ENCODE measurements around the gene HPGD.

HPGD gene

DNA sequence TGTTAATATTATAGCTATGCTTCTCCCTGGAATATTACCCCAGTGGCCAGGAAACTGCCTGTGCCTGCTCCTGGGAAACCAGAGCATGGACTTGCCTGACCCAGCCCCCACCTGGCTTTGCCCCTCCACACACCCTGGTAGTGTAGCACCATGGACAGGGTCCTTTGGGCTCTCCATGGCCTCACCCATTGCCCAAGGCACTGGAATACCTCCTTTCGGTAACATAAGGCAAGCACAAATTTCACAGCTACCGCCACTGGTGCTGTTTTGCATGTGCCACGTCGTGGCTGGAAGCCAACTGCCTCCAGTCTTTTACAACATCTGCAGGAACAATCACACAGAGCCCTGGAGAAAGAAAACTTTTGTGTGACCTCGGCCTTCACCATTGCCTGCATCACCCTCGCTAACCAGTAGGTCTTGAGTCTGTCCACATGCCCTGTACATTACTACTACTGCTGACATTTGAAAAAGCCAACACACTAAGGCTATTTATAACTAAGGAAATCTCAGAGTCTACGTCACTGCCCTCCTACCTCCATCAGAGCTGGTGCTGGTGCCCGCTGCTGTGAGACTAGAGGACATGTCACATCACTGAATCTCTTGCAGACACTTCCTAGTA, 47.7 kb downstream of the HPGD start:
- no peak for DNase-seq (ENCODE audit: low read depth)

DNA sequence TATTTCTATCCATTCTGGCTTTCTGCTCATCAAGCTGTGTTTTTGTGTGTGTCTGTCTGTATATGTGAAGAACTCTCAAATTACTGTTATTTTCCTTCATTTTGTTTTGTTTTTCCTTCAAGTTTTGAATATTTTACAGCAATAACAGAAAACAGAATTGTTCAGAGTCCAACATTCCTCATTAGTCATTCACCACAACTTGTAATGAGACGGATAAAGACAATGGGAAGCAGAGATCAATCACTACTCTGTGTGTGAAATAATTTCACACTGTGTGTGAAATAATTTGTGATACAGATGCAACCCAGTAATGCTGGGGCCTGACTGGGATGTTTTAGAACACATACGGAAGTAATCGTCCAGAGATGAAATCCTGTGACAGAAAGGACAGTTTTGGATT, 55.2 kb downstream of the HPGD start:
- DNase-seq (ENCODE audit: low read depth) = no peak

DNA sequence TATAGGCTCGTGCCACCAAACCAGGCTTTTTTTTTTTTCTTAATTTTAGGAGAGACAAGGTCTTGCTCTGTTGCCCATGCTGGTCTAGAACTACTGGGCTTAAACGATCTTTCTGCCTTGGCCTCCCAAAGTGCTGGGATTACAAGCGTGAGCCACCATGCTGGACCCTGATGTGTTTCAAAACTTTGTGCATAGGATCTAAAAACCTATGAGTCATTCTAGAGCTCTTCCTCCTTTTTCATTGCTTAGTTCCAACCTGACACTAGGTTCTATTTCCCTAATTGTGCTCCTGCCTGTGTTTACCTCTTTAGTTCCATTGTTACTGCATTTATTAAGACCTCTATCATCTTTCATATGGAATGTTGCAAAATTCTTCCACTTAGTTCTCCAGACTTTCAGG, 57.3 kb downstream of the HPGD start:
- DNase-seq (ENCODE audit: low read depth) = no peak

DNA sequence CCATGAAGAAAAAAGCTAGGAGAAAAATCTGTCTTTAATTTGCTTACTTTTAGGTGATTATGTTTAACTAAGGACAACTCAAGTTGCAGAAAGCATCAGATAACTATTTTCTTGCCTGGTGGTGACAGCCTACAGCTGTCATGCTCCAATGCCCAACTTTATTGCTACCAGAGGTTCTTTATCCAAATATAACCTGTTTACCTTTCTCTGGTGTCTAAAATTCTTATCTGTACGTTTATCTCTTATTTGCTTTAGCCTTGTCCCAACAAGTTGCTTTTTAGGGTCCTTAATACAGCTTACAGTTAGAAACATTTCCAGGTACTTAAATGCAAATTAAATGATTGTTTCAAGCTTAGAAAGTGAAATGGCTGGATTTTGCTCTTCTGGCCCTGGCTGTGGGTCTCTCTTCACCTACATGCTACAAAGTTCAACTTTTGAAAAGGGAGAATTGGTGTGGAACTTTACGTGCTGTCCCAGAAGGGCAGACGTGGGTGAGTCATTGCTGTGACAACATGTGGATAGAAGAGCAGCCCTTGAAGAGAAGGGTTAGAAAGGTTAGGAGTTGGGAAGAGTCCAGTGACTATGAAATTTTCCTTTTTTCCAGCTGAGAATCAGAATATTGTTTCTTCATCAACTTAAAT, 60.7 kb downstream of the HPGD start:
- DNase-seq (ENCODE audit: low read depth) = no peak

DNA sequence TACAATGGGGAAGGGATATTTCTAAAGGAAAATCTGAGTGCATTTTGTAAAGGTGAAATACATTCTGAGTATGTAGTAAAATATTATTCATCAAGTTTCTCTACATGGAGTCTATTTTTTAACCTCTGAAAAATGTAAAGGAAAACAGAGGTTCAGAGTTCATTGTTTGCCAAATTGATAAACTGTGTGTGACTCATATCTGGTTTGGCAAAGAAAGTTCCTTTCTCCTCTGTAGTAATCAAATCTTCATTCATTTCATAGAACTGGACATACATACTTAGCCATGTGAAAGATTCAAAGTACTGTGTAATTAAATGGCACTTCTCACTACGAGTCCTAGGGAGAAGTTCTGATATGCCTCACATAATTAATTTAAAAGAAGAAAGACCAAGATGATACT, 61.6 kb downstream of the HPGD start:
- DNase-seq (ENCODE audit: low read depth) = no peak

DNA sequence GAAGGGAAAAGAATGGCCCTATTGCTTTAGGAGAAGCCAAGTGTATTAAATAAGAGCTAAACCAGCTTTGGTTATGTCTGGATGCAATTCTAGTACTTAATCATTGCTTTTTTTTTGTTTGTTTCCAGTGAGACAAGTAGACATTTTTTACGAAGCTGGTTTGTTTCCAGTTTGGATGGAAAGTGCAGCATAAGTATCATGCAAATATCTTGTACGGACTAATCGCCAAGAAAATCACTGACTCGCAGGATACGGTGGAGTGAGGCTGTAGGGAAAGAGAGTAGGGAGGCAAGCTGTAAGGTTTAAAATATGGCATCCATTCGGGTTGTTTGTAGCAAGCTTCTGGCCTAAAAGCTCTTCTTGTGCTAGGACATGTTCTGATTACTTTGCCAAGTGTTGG, 64.8 kb downstream of the HPGD start:
- no peak for DNase-seq (ENCODE audit: low read depth)

DNA sequence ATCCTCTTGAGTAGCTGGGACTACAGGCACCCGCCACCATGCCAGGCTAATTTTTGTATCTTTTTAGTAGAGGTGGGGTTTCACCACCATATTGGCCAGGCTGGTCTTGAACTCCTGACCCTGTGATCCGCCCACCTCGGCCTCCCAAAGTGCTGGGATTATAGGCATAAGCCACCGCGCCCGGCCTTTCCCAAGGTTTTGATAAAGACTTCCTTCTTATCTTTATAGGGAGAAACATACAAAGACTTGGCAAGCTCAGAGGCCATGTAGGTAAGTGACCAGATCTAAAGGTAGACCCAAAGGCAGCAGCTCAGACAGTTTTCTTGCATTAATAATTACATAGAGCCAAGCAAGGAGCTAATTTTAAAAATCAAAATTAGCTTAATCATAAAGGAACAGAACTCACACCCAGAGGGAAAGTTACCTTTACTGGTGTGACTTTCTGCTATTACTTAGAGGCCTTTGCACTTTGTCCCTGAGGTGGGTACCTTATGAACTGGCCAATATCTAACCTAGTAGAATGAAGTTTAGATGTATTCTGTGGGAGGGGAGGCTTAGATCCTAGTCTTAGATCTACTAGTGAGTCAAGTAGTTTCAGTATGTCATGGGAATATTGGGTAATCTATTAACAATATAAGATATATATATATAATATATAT, 67.3 kb downstream of the HPGD start:
- no peak for DNase-seq (ENCODE audit: low read depth)

DNA sequence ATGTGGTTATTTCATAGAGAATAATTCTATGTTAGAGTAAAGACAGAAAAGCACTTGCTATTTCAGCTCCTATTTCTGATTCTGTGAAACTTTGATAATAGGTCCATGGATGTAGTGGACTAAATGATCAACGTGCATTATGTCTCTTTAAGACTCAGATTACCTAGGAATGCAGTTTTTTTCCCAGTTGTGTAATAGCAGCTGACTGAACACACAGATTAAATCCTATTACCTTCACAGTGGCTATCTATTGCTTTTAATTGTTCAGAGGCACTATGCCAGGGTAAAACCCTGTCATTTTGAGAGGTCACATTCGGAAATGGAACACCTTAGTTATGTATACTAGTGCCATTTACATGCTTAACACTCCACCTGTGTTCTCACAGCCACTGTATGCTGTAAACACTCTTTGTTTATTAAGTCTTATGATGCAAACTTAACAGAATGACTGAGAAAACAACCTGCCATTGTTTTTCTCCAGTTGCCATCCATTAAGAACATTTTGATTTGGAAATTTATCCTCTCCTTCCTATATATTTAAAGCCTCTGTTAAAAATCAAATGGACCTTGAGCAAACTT, 70.5 kb downstream of the HPGD start:
- DNase-seq (ENCODE audit: low read depth) = no peak

DNA sequence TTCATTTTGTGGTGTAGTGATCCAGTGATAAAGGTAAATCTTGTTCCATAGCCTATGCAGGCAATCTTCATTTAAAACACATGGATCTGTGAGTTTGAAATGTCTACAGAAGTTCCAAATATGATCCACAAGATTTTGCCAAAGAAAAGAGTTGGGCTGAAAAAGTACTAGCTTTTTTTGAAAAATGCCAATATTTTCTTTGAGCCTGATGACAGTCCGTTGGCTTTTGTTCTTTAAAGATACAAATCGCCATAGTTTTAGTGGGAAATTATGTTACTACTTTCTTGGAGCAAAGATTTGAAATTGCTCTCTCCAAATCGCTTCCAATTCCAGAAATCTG, 71.5 kb downstream of the HPGD start:
- no peak for DNase-seq (ENCODE audit: low read depth)

DNA sequence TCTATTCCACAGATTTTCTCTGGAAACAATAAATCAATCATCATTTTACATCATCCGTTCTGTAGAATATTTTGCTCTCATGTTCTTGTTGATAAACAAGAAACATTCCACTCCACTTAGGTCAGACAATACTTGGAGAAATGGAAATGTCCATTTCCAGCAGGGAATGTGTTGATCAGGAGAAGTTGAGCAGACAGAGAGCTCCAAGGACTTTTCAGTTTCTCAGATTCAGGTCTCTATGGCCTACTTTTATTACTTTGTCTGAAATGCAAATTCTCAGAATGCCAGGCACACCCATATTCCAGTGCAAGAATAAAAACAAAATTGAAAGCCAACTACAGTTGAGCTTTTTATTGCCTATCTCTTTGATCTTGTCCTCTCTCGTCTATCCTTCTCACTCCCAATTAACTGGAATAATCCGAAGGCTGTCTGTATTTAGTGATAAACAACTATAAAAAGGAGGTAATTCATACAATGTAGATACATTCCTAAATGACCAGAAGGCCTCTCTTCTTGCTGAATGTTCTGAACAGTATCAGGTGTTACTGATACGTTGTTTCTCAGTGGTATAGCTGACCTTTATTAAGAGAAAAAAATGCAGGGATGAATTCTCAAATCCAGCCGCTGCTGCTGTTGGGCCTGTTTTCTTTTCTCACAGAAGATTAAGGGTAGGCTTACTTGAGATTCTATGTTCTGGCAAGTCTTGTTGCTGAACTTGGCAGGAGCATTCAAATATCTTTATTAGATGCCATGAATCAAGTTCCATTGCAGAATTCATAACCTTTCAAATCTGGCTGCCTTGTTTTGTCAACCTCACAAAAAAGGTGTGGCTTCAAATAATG, 72.1 kb downstream of the HPGD start:
- DNase-seq (ENCODE audit: low read depth) = no peak

DNA sequence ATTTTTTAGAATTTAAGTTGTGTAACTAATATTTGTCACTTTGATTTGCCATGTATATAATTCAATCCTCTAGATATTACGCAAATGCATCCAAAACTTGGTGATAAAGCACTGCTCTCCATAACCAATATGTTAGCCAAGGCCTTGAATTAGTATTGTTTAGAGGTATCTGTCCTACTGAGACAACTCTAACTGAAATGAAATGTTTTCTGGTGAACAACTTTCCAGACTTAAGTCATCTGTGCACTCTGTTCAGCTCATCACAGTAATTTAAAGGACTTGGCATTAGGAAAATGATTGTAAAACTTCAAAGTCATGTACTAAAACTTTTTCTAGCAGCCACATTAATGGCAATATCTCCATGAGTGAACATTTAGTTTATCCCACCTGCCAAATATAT, 73.1 kb downstream of the HPGD start:
- DNase-seq (ENCODE audit: low read depth) = no peak

DNA sequence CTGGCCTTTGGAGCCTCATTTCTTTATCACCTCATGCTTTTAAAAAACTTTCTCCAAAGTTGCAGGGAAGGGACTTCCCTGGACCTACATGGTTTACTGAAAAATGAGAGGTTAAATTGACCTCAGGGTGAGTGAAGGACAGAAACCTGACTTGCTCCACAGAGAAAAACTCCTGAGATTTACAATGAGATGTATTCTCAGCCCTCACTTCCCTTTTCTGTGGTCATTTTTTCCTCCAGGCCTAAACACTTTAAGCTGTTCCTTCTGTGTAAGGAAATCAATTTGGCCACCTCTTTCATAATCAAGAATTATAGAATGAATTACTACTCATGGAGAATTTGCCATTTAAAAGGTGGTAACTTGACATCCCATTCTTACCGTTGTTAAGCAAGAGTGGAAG, 77.9 kb downstream of the HPGD start:
- no peak for DNase-seq (ENCODE audit: low read depth)

Measured in EH (cell line).